ENCODE measurements around the gene RGS12.

The RGS12 gene

DNA sequence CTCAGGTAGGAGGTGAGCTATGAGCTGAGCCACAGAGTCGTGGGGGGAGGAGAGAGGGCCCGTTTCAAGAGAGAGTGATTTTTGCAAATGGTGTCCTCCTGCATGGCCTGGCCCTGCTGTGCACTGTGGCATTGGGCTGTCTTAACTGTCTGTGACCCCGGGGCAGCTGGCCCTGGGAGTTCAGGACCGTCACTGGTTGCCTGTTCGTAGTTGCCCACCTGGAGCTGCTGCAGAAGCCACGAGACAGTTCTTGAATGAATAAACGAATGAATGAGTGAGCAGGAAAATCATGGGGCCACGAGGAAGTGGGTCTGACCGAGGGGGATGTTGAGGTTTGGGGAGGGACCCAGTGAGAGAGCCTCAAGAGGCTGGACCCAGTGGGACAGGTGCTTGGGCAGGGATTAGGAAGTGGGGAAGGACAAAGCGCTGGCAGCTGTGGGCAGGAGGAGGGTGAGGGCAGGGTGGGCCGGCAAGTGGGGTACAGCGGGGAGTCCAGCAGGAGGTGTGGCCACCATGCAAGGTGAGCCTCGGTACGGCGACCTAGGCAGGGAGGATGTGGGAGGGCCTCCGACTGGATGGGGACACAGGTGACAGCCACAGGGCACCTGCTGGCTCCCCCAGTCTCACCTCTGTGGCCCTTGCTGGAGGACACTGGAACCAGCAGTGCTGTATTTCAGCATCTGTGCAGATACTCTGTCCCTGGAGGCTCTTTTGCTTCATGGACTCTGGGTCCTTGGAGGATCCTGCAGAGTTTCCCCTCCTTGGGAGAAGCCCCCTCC lies 10.2 kb downstream of the RGS12 start:
- H3K4me3 ChIP-seq (ENCODE audit: low read depth, low read length): no peak overlapping the region
- TF ChIP-seq, protein P1, sequence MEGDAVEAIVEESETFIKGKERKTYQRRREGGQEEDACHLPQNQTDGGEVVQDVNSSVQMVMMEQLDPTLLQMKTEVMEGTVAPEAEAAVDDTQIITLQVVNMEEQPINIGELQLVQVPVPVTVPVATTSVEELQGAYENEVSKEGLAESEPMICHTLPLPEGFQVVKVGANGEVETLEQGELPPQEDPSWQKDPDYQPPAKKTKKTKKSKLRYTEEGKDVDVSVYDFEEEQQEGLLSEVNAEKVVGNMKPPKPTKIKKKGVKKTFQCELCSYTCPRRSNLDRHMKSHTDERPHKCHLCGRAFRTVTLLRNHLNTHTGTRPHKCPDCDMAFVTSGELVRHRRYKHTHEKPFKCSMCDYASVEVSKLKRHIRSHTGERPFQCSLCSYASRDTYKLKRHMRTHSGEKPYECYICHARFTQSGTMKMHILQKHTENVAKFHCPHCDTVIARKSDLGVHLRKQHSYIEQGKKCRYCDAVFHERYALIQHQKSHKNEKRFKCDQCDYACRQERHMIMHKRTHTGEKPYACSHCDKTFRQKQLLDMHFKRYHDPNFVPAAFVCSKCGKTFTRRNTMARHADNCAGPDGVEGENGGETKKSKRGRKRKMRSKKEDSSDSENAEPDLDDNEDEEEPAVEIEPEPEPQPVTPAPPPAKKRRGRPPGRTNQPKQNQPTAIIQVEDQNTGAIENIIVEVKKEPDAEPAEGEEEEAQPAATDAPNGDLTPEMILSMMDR (IDR thresholded peaks at IDR 0.05; ENCODE audit: low read depth, low read length): no peak

DNA sequence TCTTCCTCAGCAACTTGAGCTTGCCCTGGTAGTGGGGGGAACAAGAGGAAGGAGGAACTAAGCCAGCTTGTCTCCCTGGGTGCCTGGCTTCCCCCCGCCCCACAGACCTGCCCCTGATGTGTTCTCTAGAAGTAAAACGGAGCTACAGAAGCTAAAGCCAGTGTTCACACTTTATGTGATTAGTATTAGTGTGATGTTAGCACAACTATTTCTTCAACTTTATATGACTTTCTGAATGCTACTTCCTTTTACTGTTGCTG lies 10.7 kb downstream of the RGS12 start:
- no peak overlapping the region for H3K4me3 ChIP-seq (ENCODE audit: low read depth, low read length)

DNA sequence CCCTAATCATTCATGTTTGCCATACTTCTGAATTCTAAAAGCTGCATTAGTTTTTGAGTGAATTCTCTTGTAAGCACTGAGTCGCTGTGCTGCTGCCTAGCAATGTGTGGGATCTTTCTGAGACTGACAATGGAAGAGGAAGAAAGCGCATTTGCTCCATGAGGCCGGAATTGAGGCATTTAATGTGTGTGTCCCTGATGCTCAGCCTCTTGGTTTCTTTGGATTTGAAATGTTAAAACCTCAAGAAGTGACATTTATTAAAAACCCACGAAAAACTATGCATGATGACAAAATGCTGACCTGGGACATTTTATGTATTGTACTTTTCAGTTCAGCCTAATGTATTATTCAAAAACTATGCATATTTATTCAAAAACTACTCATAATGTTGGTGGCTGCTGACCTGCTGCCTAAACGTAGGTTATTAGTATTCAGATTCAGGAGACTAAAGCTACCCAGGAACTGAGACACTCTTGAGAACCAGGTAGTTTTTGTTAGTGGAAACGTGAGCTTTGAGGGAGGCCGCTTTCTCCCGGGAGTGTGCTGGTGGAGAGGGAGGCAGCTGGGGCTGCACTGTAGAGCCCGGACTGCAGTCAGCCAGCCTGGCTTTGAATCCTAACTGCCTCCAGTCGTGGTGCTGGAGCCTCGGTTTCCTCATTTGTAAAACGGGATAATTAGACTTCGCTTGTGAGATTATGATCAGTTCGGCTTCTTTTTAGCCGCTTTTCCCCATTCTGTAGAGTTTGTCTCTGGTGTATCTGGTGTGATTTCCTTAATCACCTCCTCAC lies 11.3 kb downstream of the RGS12 start:
- TF ChIP-seq, protein P1 (IDR thresholded peaks at IDR 0.05; ENCODE audit: low read depth, low read length): no peak
- no peak overlapping the region for H3K4me3 ChIP-seq (ENCODE audit: low read depth, low read length)

More for the DNA sequence above, 10.7 kb downstream of the RGS12 start:
- TF ChIP-seq, protein P1 (IDR thresholded peaks at IDR 0.05; ENCODE audit: low read depth, low read length): no peak

DNA sequence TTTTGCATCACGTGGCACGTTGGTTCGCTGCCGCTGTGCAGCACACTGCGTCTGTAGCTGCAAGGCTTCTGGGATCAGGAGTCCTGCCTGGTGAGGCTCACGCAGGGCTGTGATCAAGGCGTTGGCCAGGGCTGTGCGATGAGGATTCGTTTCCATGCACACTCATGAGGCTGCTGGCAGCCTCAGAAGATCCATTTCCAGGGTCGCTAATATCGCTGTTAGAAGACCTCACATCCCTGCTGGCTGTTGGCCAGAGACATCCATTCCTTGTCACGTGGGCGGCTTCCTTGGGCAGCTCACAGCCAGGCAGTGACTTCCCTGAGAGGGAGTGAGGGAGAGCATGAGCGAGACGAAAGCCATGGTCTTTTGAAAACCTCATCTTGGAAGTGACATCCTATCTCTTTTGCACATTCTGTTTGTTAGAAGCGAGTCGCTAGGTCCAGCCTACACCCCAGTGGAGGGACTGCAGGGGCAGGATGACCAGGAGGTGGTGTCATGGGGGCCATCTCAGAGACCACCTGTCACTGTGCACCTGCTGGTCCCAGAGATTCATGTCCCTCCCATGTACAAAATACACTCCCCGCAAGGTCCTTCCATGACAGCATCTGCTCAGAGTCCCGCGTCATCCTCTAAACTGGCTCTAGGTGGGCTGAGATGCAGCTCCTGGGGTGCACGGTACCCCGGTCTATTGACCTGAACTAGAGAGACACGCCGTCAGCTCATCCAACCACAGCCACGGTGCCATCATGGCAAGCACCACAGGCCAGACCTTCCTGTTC lies 12.2 kb downstream of the RGS12 start:
- no peak overlapping the region for H3K4me3 ChIP-seq (ENCODE audit: low read depth, low read length)
- TF ChIP-seq, protein P1 (IDR thresholded peaks at IDR 0.05; ENCODE audit: low read depth, low read length): no peak

DNA sequence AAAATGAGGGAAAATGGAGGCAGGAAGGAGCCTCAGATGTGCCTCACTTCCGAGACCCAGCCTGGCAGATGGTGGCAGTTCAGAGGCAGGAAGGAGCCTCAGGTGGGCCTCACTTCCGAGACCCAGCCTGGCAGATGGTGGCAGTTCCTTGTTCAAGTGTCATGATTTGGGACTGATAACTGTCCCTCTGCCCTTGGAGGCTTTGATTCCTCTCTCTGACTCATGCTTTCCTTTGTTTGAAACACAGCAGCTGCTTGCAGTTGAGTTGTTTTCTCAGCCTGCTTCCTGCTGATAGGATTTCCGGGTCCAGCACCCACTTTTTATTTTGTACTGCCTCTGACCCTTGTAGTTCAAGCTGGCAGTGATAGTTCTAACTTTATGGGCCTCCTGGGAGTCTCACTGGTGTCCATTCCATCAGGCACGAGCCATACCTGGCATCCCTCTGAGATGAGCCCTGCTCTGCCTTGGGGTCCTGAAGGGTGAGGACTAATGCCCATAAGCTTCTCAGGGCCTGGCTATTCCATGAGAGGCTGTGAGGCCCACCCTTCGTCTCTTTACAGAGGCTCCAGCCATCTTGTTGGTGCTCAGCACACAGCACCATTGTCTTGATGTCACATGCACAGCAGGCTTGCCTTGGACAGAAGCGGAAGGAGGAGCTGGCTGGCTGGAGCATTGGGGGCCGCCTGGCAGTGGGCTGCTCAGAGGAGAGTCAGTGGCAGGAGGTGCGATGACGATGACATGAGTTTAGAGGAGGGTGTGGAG lies 13.0 kb downstream of the RGS12 start:
- no peak overlapping the region for H3K4me3 ChIP-seq (ENCODE audit: low read depth, low read length)
- TF ChIP-seq, protein P1 (IDR thresholded peaks at IDR 0.05; ENCODE audit: low read depth, low read length): no peak

DNA sequence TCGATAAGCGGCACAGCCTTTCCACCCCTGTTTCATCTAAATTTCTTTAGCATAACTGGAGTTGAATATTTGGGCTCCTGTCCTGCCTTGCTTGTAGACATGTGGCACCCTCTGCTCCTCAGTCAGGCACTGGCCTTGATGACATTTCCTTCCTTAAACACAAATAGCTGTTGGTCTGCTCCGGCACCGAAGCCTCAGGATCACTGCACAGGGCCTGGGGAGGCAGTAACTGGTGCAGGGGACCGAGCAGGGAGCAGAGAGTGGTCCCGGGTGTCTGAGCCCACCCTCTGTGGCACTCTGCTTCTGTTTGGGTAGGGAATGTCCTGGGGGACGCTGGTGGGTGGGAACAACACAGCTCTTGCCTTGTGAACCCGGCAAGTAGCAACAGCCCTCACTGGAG lies 13.6 kb downstream of the RGS12 start:
- TF ChIP-seq, protein P1 (IDR thresholded peaks at IDR 0.05; ENCODE audit: low read depth, low read length): no peak
- H3K4me3 ChIP-seq (ENCODE audit: low read depth, low read length): no peak overlapping the region

Measured in WI38 (cell line).